ENCODE measurements around the gene AGBL5. TPM values are rescaled to one million over a fixed set of nuclear protein-coding genes. Genes with fewer than 3 reads are reported as not detected.

The AGBL5 gene
- total and polyA plus RNA-seq, 9 of the 15 experiments (the other 6 are each of a cell fraction or from before 2014, with no cell fraction given), result 3.3 to 52.7 (median 26.2) TPM

DNA sequence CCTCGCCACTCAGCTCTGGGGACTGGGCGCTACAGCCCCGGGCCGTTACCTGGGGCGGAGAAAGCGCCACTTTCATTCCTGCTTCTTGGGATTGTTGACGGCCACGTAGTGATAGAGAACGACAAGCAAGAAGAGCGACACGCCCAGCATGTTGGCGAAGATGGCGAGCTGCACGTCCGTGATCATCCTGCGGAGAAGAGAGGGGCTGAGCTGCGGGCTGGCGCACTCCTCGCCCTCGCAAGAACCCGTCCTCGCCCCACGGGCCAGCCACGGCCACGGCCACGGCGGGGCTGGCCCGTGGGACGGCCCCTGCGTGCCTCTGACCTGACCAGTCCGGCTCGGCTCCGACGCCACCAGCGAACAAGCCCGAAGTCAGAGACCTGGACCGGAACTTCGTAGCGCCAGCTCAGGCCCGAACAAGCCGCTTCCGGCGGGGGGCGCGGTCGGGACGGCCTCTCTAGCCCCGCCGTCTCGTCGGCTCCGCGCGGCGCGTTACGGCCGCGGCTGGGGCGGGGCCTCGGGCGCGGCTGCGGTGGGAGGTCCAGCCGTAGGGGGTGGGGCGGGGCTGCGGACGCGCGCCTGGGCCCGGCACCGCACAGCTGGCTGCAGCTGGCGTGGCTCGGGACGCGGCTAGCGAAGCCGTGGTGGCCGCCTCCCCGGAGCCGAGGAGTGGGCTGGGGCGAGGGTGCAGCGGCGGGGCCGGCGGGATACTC, 20.0 kb downstream of the AGBL5 start, which contains the start of gene OST4 (continued):
- TF ChIP-seq FOXP1 (CRISPR knock-in tag; IDR thresholded peaks at IDR 0.05), result 0 out of 2 replicates have a peak, but pooled peaks have one; percentile 43
- no peak for TF ChIP-seq E2F3 (CRISPR knock-in tag; IDR thresholded peaks at IDR 0.05)
- peak; percentile 75 for TF ChIP-seq POLR2H (tag; IDR thresholded peaks at IDR 0.05; ENCODE audit: low read depth)
- no peak for TF ChIP-seq RBM17 (IDR thresholded peaks at IDR 0.05; ENCODE audit: borderline replicate concordance, low read depth, low read length)
- TF ChIP-seq RUNX1 (IDR thresholded peaks at IDR 0.05; ENCODE audit: low read depth), result no peak
- TF ChIP-seq, protein P1, sequence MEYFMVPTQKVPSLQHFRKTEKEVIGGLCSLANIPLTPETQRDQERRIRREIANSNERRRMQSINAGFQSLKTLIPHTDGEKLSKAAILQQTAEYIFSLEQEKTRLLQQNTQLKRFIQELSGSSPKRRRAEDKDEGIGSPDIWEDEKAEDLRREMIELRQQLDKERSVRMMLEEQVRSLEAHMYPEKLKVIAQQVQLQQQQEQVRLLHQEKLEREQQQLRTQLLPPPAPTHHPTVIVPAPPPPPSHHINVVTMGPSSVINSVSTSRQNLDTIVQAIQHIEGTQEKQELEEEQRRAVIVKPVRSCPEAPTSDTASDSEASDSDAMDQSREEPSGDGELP (CRISPR knock-in tag; IDR thresholded peaks at IDR 0.05; ENCODE audit: borderline replicate concordance), result peak; percentile 94
- TF ChIP-seq, protein P2, sequence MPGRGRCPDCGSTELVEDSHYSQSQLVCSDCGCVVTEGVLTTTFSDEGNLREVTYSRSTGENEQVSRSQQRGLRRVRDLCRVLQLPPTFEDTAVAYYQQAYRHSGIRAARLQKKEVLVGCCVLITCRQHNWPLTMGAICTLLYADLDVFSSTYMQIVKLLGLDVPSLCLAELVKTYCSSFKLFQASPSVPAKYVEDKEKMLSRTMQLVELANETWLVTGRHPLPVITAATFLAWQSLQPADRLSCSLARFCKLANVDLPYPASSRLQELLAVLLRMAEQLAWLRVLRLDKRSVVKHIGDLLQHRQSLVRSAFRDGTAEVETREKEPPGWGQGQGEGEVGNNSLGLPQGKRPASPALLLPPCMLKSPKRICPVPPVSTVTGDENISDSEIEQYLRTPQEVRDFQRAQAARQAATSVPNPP (IDR thresholded peaks at IDR 0.05; ENCODE audit: borderline replicate concordance, insufficient read depth, insufficient read length), result no peak
- no peak for TF ChIP-seq ASH1L (IDR thresholded peaks at IDR 0.05; ENCODE audit: borderline replicate concordance, low read depth, partially characterized antibody)
- TF ChIP-seq ADNP (tag; IDR thresholded peaks at IDR 0.05), result no peak
- no peak for TF ChIP-seq ZNF175 (CRISPR knock-in tag; IDR thresholded peaks at IDR 0.05; ENCODE audit: low read depth)
- peak; percentile 78; the same call in 1 of the 2 replicates for TF ChIP-seq ATF7 (IDR thresholded peaks at IDR 0.05)
- 0 out of 2 replicates have a peak, but pooled peaks have one; percentile 44 for TF ChIP-seq ZNF584 (CRISPR knock-in tag; IDR thresholded peaks at IDR 0.05; ENCODE audit: low read depth)
- TF ChIP-seq TEAD1 (CRISPR knock-in tag; IDR thresholded peaks at IDR 0.05), result peak in 1 of 2 experiments; percentile 59; a peak in 1 of 4 replicates
- TF ChIP-seq, protein P3, sequence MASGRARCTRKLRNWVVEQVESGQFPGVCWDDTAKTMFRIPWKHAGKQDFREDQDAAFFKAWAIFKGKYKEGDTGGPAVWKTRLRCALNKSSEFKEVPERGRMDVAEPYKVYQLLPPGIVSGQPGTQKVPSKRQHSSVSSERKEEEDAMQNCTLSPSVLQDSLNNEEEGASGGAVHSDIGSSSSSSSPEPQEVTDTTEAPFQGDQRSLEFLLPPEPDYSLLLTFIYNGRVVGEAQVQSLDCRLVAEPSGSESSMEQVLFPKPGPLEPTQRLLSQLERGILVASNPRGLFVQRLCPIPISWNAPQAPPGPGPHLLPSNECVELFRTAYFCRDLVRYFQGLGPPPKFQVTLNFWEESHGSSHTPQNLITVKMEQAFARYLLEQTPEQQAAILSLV (tag; IDR thresholded peaks at IDR 0.05), result no peak
- TF ChIP-seq ZNF764 (CRISPR knock-in tag; IDR thresholded peaks at IDR 0.05; ENCODE audit: low read depth), result no peak
- TF ChIP-seq MTA2 (IDR thresholded peaks at IDR 0.05; ENCODE audit: low read depth), result no peak
- no peak for TF ChIP-seq MIER1 (IDR thresholded peaks at IDR 0.05; ENCODE audit: low read depth)
- TF ChIP-seq SIN3B (IDR thresholded peaks at IDR 0.05; ENCODE audit: low read depth), result peak; percentile 81
- TF ChIP-seq ARID2 (IDR thresholded peaks at IDR 0.05), result no peak
- TF ChIP-seq, protein P4, sequence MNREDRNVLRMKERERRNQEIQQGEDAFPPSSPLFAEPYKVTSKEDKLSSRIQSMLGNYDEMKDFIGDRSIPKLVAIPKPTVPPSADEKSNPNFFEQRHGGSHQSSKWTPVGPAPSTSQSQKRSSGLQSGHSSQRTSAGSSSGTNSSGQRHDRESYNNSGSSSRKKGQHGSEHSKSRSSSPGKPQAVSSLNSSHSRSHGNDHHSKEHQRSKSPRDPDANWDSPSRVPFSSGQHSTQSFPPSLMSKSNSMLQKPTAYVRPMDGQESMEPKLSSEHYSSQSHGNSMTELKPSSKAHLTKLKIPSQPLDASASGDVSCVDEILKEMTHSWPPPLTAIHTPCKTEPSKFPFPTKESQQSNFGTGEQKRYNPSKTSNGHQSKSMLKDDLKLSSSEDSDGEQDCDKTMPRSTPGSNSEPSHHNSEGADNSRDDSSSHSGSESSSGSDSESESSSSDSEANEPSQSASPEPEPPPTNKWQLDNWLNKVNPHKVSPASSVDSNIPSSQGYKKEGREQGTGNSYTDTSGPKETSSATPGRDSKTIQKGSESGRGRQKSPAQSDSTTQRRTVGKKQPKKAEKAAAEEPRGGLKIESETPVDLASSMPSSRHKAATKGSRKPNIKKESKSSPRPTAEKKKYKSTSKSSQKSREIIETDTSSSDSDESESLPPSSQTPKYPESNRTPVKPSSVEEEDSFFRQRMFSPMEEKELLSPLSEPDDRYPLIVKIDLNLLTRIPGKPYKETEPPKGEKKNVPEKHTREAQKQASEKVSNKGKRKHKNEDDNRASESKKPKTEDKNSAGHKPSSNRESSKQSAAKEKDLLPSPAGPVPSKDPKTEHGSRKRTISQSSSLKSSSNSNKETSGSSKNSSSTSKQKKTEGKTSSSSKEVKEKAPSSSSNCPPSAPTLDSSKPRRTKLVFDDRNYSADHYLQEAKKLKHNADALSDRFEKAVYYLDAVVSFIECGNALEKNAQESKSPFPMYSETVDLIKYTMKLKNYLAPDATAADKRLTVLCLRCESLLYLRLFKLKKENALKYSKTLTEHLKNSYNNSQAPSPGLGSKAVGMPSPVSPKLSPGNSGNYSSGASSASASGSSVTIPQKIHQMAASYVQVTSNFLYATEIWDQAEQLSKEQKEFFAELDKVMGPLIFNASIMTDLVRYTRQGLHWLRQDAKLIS (CRISPR knock-in tag; IDR thresholded peaks at IDR 0.05), result no peak
